HG03135 (cell line): Measurements from ENCODE around the gene PKNOX2.

Source experiments
- ATAC-seq: cut with Tn5 transposase; IDR thresholded peaks from one replicate; pipeline ENCODE4 v1.9.1; 2021; ENCODE audit warnings: mild to moderate bottlenecking, moderate library complexity; ENCODE audit not compliant: unreplicated experiment

Gene PKNOX2

GRCh38 chr11:125258291-125259032 lies 93.9 kb downstream of the PKNOX2 start:
- no peak for ATAC-seq

DNA sequence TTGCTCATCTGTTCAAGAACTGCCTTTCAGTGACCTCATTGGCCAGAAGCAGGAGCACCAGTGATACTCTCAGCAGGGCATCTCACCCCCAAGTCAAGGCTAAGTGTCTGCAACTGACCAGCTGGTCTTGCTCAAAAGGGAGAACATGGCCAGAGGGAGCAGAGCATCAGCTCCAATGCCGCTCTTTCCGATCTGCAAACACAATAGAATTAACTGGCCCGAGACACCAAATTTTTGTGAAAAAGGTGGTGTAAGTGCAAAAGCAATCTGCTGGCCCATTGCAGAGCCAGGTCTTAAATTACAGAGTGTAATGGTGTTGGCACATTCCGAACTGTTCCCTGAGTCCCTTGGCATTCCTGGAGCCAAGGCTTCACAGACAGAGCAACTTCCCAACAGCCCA lies 97.0 kb downstream of the PKNOX2 start:
- no peak for ATAC-seq

DNA sequence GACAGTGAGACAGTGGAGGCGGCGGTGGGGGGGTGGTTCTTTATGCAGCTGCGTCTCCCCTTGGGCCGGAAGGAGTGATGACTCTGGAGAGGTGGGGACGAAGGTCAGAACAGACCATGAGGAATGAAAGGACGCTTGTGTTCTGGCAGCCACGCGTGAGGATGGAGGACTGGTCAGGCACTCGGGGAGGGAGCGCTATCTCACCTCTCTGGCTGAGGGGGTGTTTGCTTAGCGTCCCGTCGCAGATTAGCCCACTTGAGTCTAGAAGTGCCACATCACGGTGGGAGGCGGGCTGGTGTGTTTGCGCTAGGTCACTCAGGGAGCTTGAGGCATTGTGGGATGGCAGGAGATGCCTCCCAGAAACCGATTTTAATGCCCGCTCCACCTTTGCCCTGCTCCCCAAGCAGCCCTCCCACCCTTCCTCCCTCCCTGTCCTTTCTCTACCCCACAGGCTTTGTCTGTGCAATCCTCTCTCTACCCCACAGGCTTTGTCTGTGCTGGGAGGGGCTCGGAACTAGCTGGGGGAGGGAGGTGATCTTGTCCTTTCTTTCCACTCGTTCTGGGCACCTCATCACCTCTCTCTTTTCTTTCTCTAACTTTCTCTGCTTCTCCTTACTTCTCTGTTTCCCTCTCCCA lies 97.8 kb downstream of the PKNOX2 start:
- no peak for ATAC-seq

DNA sequence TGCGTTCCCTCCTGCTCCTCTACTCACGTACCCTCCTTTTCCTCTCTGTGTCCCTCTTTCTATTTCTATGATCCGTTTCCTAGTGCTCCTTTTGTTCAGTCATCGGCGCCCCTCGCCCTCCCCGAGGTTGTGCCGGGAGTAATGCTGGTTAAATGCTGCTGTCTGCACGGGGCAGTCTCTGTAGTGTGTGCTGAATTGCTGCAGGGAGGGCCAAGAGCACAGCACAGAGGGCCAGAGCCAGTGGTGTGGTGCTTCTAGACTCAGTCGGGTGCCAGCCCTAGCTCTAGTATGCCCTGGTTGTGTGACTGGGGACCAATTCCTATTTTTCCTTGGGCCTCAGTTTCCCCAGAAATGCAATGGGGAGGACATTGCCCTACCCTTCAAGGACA lies 98.3 kb downstream of the PKNOX2 start:
- no peak for ATAC-seq

GRCh38 chr11:125263268-125263790 lies 98.8 kb downstream of the PKNOX2 start:
- no peak for ATAC-seq

DNA sequence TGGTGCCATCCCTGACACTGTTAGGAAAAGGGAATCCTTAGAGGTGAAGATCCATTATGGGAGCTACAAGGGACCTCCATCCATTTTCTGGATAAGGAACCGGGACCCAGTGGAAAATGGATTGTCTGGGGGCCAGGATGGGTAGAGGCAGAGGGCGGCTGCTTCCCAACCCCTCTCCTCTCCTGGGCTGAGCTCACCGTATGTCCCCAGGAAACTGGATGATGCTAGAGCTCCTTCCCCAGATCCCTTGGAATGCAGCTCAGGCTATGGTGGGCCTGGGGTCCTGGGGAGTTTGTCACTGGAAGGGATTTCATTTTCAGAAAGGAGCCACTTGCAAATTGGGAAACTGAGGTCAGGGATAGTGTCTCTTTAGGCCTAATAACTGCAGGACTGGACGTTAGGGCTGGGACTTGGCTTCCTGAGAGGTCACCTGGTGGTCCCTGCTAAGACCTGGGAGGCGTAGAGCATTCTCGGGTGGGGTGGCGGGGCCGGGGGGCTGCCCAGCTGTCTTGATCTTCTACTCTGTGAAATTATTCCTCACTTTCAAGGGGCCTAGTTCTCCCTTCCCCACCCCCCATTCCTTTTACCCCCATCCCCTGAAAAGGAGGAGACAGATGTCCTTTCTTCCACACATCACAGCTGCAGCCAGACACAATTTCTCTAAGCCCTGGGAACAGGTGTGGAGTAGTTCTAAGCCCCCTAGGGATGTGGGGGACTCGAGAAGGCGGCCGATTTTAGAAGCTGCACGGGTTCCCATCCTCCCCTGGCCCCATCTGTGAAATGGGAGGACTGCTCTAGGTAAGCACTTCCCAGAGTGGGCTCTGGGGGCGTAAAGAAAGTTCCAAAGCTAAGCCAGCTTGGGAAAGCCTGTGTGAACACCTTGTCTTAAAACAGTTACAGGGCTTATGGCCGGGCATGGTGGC lies 99.8 kb downstream of the PKNOX2 start:
- ATAC-seq = no peak

DNA sequence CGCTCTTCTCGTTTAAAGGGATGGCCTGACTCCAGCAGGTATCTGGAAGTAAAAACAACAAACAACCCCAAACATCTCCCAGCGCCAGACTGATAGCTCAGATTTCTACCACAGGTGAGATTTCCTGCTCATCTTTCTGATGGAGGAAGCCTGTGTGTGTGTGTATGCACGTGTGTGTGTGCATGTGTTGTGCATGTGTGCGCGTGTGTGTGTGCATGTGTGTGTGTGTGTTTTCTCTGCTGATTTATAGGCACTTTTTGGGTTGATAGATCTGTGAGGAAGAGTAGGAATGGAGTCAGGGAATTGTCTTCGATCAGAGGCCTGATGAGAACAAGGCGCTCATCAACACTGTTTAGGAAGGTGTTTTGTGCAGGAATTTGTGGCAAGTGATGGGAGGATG lies 103.0 kb downstream of the PKNOX2 start:
- ATAC-seq = no peak

DNA sequence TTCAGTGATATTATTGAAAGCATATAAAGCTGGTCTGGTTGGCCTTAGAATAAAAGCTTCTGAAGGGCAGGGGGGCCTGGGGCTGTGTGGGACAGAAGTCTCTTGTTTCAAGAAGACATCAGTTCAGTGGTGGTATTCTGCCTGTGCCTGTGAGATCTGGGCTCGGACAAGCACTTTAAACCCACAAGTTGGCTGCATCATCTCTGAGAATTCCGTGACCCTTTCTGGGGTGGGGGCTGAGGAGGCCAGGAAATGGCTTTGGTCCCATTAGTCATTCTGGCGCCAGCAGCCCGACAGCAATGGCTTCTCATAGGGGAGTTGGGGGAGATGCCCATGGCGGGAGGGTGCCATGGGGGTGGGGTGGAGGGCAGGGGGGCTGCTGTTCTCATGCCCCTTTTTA lies 104.1 kb downstream of the PKNOX2 start:
- ATAC-seq = no peak

DNA sequence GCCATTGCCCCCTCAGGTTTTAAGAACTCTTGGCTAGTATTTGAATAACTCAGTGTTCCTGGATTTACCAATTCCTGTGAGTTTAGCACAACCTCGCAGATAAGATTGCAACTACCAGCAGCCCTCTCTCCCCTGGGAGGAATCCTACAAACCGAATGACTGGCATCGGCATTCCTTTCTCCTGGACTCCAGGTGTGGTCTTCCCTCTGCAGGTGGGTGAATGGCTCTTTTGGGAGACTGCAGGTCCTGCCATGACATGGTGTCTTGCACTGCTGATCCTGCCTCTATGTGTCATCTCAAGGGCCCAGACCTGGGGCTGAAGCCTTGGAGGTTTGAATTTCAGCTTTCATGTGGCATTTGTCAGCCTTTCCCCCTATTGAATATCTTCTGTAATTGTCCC lies 105.6 kb downstream of the PKNOX2 start:
- no peak for ATAC-seq

DNA sequence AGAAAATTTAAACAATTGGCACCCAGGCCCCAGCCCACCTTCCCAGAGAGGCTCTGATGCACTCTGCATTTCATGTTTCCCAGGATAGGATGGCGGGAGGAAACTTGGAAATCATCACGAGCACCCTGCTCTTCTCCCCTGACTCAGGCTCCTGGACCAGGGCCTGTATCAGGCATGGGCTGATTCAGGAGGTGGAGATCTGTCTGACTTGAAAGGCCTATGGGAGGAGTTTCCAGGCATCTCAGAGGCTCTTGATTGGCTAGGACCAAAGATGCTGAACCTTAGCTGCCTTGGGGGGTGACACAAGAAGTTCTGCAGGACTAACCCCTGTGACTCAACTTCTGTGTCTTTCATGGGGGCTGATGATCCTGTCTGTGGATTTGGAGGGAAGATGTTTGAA lies 106.2 kb downstream of the PKNOX2 start:
- ATAC-seq = no peak

- ATAC-seq = no peak
Observed at GRCh38 chr11:125271483-125272091, 107.0 kb downstream of the PKNOX2 start.

DNA sequence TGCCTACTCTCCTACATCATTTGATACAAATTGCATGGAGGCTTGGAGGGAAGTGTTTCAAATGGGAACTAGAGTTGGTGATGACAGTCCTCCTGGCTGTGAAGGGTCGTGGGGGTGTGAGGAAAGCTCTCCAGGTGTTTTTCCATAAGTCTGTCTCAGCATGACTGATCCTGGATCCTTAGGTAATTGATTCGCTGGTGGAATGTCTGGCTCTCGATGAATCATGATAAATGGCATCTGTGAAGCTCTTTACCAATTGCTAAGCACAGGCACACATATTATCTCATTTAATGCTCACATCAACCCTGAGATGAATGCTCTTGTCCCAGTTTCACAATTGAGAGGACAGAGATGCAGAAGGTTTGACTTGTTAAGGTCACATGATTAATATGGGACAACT lies 107.5 kb downstream of the PKNOX2 start:
- ATAC-seq = no peak

DNA sequence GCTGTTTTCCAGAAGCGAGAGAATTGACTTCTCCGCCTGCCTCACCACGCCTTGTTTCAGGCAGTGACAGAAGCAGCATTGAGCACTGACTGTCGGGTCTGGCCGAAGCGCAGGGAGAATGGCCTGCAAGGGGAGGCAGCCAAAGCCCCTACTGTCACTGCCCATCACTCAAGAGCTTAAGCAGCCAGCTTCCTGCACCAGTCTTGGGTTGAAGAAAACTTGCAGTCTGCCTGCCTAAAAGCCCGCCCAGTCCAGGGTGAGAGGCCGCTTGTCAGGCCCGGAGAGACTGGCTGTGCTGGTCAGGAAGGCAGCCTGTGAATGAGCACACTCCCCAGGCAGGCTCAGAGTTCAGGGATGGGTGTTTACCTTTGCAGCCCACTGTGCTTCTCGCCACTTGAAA lies 108.3 kb downstream of the PKNOX2 start:
- no peak for ATAC-seq

DNA sequence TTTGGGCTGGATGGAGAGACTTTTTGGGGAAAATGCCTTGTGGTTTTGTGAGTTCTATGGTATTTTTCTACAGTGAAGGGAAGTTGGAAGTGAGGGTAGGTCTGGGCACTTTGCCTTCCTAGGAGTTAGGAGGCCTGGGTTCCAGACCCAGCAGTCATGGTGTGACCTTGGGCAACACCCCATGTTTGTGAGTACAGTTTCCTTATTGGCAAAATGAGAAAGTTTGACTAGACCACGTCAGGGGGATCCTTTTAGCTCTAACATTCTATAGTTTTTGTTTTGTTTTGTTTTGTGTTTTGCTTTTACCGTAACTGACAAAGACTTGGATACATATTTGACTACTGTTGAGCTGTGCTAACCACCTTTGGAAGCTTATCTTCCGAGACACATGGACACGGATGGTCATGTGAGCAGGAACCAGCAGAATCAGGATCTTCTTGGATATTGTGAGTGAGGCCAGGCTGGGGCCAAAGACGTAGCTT lies 109.0 kb downstream of the PKNOX2 start:
- ATAC-seq = no peak

- ATAC-seq = no peak
Observed at GRCh38 chr11:125274309-125274708, 109.8 kb downstream of the PKNOX2 start.

DNA sequence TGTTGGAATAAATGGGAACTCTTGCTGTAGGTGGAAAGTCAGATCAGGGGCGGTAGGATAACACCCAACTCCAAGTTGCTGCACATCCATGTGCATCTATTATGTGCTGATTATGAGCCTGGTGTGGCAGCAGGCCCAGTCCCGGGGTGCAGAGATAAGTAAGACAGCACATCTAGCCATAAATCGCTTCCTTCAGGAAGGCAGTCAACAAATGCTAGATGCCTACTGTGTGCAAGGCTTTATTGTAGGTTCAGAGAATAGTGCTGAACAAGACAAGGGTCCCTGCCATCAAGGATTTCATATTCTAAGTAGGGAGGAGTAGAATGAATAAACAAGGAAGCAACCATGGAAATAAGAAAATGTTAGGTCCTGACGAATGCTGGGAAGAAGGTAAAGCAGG lies 110.2 kb downstream of the PKNOX2 start:
- ATAC-seq = no peak

DNA sequence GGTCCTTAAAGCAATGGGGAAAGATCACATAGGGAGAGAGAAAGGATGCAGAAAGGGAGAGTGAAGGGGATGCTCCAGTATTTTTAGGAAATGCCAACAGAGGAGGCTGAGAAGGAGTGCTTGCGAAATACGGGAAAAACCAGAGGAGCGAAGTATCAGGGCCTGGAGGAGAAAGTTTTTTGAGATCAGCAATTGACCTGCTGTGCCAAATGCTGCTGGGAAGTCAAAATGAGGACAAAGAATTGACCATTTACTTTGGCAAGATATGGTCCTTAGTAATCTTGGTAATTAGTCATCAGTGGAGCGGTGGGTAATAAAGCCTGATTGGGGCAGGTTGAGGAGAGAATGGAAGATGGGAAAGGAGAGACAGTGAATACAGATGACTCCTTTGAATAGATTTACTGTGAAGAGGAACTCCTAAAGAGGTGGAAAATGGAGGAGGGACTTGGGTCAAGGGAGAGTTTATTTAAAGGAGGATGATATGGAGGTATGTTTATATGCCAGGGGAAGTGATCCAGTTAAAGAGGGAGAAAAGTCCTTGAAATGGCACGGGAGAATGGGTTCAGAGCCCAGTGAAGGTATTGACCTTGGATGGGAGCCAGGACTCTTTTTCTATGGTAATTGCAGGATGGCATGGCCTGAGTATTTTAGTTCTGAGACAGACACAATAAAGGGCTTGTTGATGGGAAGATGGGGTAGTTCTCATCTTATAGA lies 111.5 kb downstream of the PKNOX2 start:
- ATAC-seq = no peak

DNA sequence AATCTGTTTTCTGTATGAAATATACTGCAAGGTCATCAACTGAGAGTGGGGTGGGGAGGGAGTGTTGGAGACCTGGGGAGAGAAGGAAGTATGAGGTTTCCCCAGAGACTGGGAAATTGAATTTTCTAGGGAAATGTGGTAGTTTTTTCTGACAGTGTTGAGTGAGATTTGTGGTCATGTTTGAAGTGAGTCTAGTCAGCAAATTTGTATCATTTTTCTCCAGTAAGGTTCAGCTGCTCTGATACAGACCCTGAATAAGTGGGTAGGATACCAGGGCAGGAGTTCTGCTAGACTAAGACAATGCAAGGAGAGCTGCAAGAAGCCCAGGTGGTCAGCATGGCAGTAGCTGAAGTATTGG lies 112.0 kb downstream of the PKNOX2 start:
- ATAC-seq = no peak

GRCh38 chr11:125279676-125280418 lies 115.3 kb downstream of the PKNOX2 start:
- no peak for ATAC-seq

GRCh38 chr11:125280646-125281045 lies 116.1 kb downstream of the PKNOX2 start:
- no peak for ATAC-seq
